ENCODE results near the gene SLC20A1. TPM values are rescaled to one million over a fixed set of nuclear protein-coding genes. Genes with fewer than 3 reads are reported as not detected.

Gene SLC20A1
- total RNA-seq, 1 donor from 2014 or later: 21.6 TPM

GRCh38 chr2:112679484-112679883 is 33.7 kb downstream of the SLC20A1 start:
- FAIRE-seq (no peak), DNase-seq (ENCODE audit: low spot score in 2 of 2) (peak; percentile 19 to 41)

- DNase-seq (ENCODE audit: low spot score in 2 of 2): no peak
- no peak for FAIRE-seq
These were observed 34.9 kb downstream of the SLC20A1 start for GRCh38 chr2:112680666-112681101.

- no peak for DNase-seq (ENCODE audit: low spot score in 2 of 2)
- no peak for FAIRE-seq
These were observed 36.4 kb downstream of the SLC20A1 start for GRCh38 chr2:112682101-112682500.

GRCh38 chr2:112683550-112684414 is 38.0 kb downstream of the SLC20A1 start:
- DNase-seq (ENCODE audit: low spot score in 2 of 2): no peak
- FAIRE-seq: no peak

- no peak for DNase-seq (ENCODE audit: low spot score in 2 of 2)
- no peak for FAIRE-seq
These were observed 38.7 kb downstream of the SLC20A1 start for GRCh38 chr2:112684415-112684775.

- DNase-seq (ENCODE audit: low spot score in 2 of 2) (no peak), FAIRE-seq (no peak)
These were observed 39.6 kb downstream of the SLC20A1 start for GRCh38 chr2:112685271-112685884.

GRCh38 chr2:112686348-112687217 is 40.8 kb downstream of the SLC20A1 start:
- FAIRE-seq (no peak), DNase-seq (ENCODE audit: low spot score in 2 of 2) (no peak)

- FAIRE-seq (no peak), DNase-seq (ENCODE audit: low spot score in 2 of 2) (no peak)
These were observed 41.8 kb downstream of the SLC20A1 start for GRCh38 chr2:112687522-112687921.

- DNase-seq (ENCODE audit: low spot score in 2 of 2) (no peak), FAIRE-seq (no peak)
These were observed 42.5 kb downstream of the SLC20A1 start for GRCh38 chr2:112688086-112688880.

- FAIRE-seq (no peak), DNase-seq (ENCODE audit: low spot score in 2 of 2) (peak in 1 of 2 donors; percentile 58)
These were observed 45.2 kb downstream of the SLC20A1 start for GRCh38 chr2:112690853-112691401.

- no peak for DNase-seq (ENCODE audit: low spot score in 2 of 2)
- FAIRE-seq: no peak
These were observed 46.1 kb downstream of the SLC20A1 start for GRCh38 chr2:112691881-112692281.

- DNase-seq (ENCODE audit: low spot score in 2 of 2) (no peak), FAIRE-seq (no peak)
These were observed 46.8 kb downstream of the SLC20A1 start for GRCh38 chr2:112692495-112692911.

GRCh38 chr2:112692918-112693317 is 47.2 kb downstream of the SLC20A1 start:
- DNase-seq (ENCODE audit: low spot score in 2 of 2) (no peak), FAIRE-seq (no peak)

- DNase-seq (ENCODE audit: low spot score in 2 of 2) (no peak), FAIRE-seq (no peak)
These were observed 47.9 kb downstream of the SLC20A1 start for GRCh38 chr2:112693596-112693995.

GRCh38 chr2:112694182-112694581 is 48.4 kb downstream of the SLC20A1 start:
- FAIRE-seq: no peak
- DNase-seq (ENCODE audit: low spot score in 2 of 2): no peak

- FAIRE-seq: no peak
These were observed 53.2 kb downstream of the SLC20A1 start for GRCh38 chr2:112698834-112699515.

GRCh38 chr2:112699984-112700667 is 54.4 kb downstream of the SLC20A1 start:
- no peak for FAIRE-seq
- DNase-seq (ENCODE audit: low spot score in 2 of 2): no peak

More at GRCh38 chr2:112698834-112699515, 53.2 kb downstream of the SLC20A1 start:
- no peak for DNase-seq (ENCODE audit: low spot score in 2 of 2)

GRCh38 chr2:112701052-112701451 is 55.3 kb downstream of the SLC20A1 start:
- FAIRE-seq (no peak), DNase-seq (ENCODE audit: low spot score in 2 of 2) (no peak)

GRCh38 chr2:112703684-112704083 is 57.9 kb downstream of the SLC20A1 start:
- DNase-seq (ENCODE audit: low spot score in 2 of 2) (no peak), FAIRE-seq (no peak)
